ENCODE data around the gene DPYSL4. TPM values are rescaled to one million over a fixed set of nuclear protein-coding genes. Genes with fewer than 3 reads are reported as not detected.

DPYSL4 gene
- total RNA-seq, 1 donor from 2014 or later, result 26.1 TPM

- Histone ChIP-seq H3K4me3 (ENCODE audit: insufficient read depth, low read depth, low read length) (no peak overlapping the region), H3K4me2 (ENCODE audit: low read length) (no peak overlapping the region), H3K4me1 (ENCODE audit: insufficient read depth, low read length) (no peaks in the 10 kb centered on the region), H3K36me3 (ENCODE audit: insufficient read depth, low read length) (no peaks in the 10 kb centered on the region), H4K20me1 (ENCODE audit: insufficient read depth, low read length) (no peaks in the 10 kb centered on the region), H3K9ac (ENCODE audit: low read length) (no peak overlapping the region), H3K9me3 (ENCODE audit: insufficient read depth, low read depth, low read length) (no peaks in the 10 kb centered on the region), H2AFZ (ENCODE audit: low read depth, low read length) (no peak overlapping the region), H3K27ac (ENCODE audit: low read depth, low read length) (no peak overlapping the region), H3K79me2 (ENCODE audit: insufficient read depth, low read length) (no peaks in the 10 kb centered on the region), H3K27me3 (ENCODE audit: insufficient read depth, low read length) (no peaks in the 10 kb centered on the region)
- FAIRE-seq (no peak), DNase-seq (ENCODE audit: low read depth) (no peak)
- Mint-ChIP-seq H3K4me1 (ENCODE audit: low read depth, unreplicated experiment) (peaks cover 5% of the 10 kb centered on the region), H3K27ac (ENCODE audit: unreplicated experiment) (no peak overlapping the region), H3K36me3 (ENCODE audit: low read depth, unreplicated experiment) (peaks cover 16% of the 10 kb centered on the region), H3K9me3 (ENCODE audit: unreplicated experiment) (no peaks in the 10 kb centered on the region), H3K4me3 (ENCODE audit: unreplicated experiment) (no peak overlapping the region), H3K27me3 (ENCODE audit: low read depth, unreplicated experiment) (peaks cover 14% of the 10 kb centered on the region)
- no peak for TF ChIP-seq CTCF (IDR thresholded peaks at IDR 0.05; ENCODE audit: insufficient read depth, low read depth, low read length)
- no peak for TF ChIP-seq EZH2 (IDR thresholded peaks at IDR 0.05; ENCODE audit: insufficient read depth, low read length)
These were observed 56.9 kb downstream of the DPYSL4 start for GRCh38 chr10:132243626-132244025.

- no peak for FAIRE-seq
- Histone ChIP-seq H3K9me3 (ENCODE audit: insufficient read depth, low read depth, low read length) (no peaks in the 10 kb centered on the region), H3K4me3 (ENCODE audit: insufficient read depth, low read depth, low read length) (no peak overlapping the region), H3K27me3 (ENCODE audit: insufficient read depth, low read length) (no peaks in the 10 kb centered on the region), H3K27ac (ENCODE audit: low read depth, low read length) (no peak overlapping the region), H4K20me1 (ENCODE audit: insufficient read depth, low read length) (no peaks in the 10 kb centered on the region), H3K36me3 (ENCODE audit: insufficient read depth, low read length) (no peaks in the 10 kb centered on the region), H3K4me1 (ENCODE audit: insufficient read depth, low read length) (no peaks in the 10 kb centered on the region), H2AFZ (ENCODE audit: low read depth, low read length) (no peak overlapping the region), H3K4me2 (ENCODE audit: low read length) (no peak overlapping the region), H3K79me2 (ENCODE audit: insufficient read depth, low read length) (no peaks in the 10 kb centered on the region), H3K9ac (ENCODE audit: low read length) (no peak overlapping the region)
- Mint-ChIP-seq H3K27me3 (ENCODE audit: low read depth, unreplicated experiment) (peaks cover 12% of the 10 kb centered on the region), H3K4me1 (ENCODE audit: low read depth, unreplicated experiment) (peaks cover 2% of the 10 kb centered on the region), H3K36me3 (ENCODE audit: low read depth, unreplicated experiment) (peaks cover 12% of the 10 kb centered on the region), H3K9me3 (ENCODE audit: unreplicated experiment) (no peaks in the 10 kb centered on the region), H3K27ac (ENCODE audit: unreplicated experiment) (peak overlapping the region; percentile 42), H3K4me3 (ENCODE audit: unreplicated experiment) (no peak overlapping the region)
- TF ChIP-seq EZH2 (IDR thresholded peaks at IDR 0.05; ENCODE audit: insufficient read depth, low read length) (no peak), CTCF (IDR thresholded peaks at IDR 0.05; ENCODE audit: insufficient read depth, low read depth, low read length) (no peak)
- DNase-seq (ENCODE audit: low read depth), result no peak
These were observed 58.3 kb downstream of the DPYSL4 start for GRCh38 chr10:132245056-132245455.

- FAIRE-seq, result no peak
- Histone ChIP-seq H3K4me2 (ENCODE audit: low read length) (no peak overlapping the region), H3K79me2 (ENCODE audit: insufficient read depth, low read length) (no peaks in the 10 kb centered on the region), H3K9me3 (ENCODE audit: insufficient read depth, low read depth, low read length) (no peaks in the 10 kb centered on the region), H3K4me1 (ENCODE audit: insufficient read depth, low read length) (no peaks in the 10 kb centered on the region), H3K9ac (ENCODE audit: low read length) (no peak overlapping the region), H3K4me3 (ENCODE audit: insufficient read depth, low read depth, low read length) (no peak overlapping the region), H3K36me3 (ENCODE audit: insufficient read depth, low read length) (no peaks in the 10 kb centered on the region), H2AFZ (ENCODE audit: low read depth, low read length) (no peak overlapping the region), H3K27me3 (ENCODE audit: insufficient read depth, low read length) (no peaks in the 10 kb centered on the region), H4K20me1 (ENCODE audit: insufficient read depth, low read length) (no peaks in the 10 kb centered on the region), H3K27ac (ENCODE audit: low read depth, low read length) (no peak overlapping the region)
- no peak overlapping the region for H3K4me3 Mint-ChIP-seq (ENCODE audit: unreplicated experiment)
- TF ChIP-seq EZH2 (IDR thresholded peaks at IDR 0.05; ENCODE audit: insufficient read depth, low read length), result no peak
- no peak for TF ChIP-seq CTCF (IDR thresholded peaks at IDR 0.05; ENCODE audit: insufficient read depth, low read depth, low read length)
- H3K4me1 Mint-ChIP-seq (ENCODE audit: low read depth, unreplicated experiment), result peaks cover 2% of the 10 kb centered on the region
- peaks cover 12% of the 10 kb centered on the region for H3K27me3 Mint-ChIP-seq (ENCODE audit: low read depth, unreplicated experiment)
- H3K9me3 Mint-ChIP-seq (ENCODE audit: unreplicated experiment), result no peaks in the 10 kb centered on the region
- no peak for DNase-seq (ENCODE audit: low read depth)
- no peak overlapping the region for H3K27ac Mint-ChIP-seq (ENCODE audit: unreplicated experiment)
- H3K36me3 Mint-ChIP-seq (ENCODE audit: low read depth, unreplicated experiment), result peaks cover 9% of the 10 kb centered on the region
These were observed 59.5 kb downstream of the DPYSL4 start for GRCh38 chr10:132246296-132246695.

All from astrocyte (in vitro differentiated cells and primary cell).